HG02981 (cell line): Measurements from ENCODE around the gene PNMA5.

Source experiments
- ATAC-seq: cut with Tn5 transposase; IDR thresholded peaks from one replicate; pipeline ENCODE4 v1.9.1; 2021; ENCODE audit warnings: mild to moderate bottlenecking, moderate library complexity; ENCODE audit not compliant: unreplicated experiment

PNMA5 gene

DNA sequence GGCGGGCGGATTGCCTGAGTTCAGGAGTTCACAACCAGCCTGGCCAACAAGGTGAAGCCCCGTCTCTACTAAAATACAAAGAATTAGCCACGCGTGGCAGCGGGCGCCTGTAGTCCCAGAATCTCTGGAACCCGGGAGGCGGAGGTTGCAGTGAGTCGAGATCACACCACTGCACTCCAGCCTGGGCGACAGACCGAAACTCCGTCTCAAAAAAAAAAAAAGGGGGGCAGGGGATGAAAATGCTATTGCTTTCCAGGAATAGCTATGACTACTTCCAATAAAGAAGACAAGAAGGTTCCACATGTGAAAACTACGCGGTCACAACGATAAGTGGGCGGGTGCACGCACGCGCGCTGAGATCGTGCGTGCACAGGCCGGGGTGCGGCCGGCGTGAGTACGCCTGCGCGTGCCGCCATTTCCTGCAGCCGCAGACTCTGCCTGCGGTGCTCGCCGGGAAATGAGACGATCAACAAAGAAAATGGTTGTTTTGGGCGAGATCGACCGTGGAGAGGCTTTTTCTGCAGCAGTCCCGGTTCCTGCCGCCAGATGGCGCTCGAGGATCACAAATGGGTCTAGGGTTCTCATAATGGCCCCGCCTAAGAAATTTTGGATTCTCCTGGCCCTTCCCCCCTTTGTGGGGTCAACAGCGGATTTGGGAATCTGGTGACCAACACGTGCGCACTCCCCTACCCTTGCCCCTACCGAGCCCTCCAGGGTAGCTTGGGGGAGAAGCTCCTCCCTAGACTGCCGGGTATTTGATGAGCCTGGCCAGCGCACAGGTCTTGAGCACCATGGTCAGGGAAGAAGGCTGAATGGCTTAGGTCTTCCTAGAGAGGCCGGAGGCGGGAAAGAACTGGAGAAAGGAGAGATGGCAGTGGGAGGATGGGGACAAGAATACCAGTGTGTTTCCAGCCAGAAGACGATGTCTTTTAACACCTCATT lies 35.1 kb downstream of the PNMA5 start:
- peak; percentile 95 for ATAC-seq

- no peak for ATAC-seq
Observed at GRCh38 chrX:152958047-152958446, 35.9 kb downstream of the PNMA5 start.

- ATAC-seq, result no peak
Observed at GRCh38 chrX:152950786-152951185, 43.1 kb downstream of the PNMA5 start.

GRCh38 chrX:152949114-152949513 lies 44.8 kb downstream of the PNMA5 start:
- no peak for ATAC-seq

- no peak for ATAC-seq
Observed at GRCh38 chrX:152946681-152947080, 47.2 kb downstream of the PNMA5 start.

- ATAC-seq, result no peak
Observed at GRCh38 chrX:152945021-152945979, 48.6 kb downstream of the PNMA5 start.

DNA sequence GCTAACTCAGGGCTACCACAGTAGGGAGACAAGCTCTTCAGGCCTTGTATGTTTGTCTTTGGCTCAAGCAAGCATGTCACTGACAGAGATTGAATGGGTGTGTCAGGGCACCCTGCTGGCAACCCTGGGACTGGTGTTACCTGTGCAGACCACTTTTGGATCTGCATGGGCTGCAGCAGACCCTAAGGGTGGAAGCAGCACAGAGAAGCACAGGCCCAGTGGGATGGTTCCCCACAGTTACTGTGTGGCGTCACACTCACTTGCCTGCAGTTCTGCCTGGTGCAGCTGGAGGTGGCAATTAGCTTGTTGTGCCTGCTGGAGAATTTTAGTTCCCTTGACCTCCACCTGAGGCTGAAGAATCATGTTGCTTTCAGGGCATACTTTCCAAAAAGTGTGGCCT lies 50.1 kb downstream of the PNMA5 start:
- ATAC-seq, result no peak

DNA sequence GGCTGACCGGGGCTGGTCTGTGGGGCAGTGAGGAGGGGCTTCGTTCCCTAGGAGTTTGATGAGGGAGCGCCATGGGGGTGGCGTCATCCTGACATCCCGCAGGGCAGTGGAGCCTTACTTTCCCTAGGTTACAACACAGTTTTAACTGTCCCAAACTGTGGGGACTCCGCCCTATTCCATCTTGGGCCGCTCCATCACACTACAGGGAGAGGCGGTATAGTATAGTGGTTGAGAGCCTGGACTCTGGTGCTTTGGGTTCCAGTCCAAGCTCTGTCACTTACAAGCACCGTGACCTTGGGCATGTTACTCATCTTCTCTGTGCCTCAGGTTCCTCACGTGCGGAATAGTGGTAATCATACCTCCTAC lies 51.9 kb downstream of the PNMA5 start:
- no peak for ATAC-seq

GRCh38 chrX:152941328-152942076 lies 52.4 kb downstream of the PNMA5 start:
- peak; percentile 97 for ATAC-seq
